Fibroblast of lung (primary cell): ENCODE measurements around the gene CENPF.

Experiments used
- EZH2 ChIP-seq: IDR thresholded peaks from 2 replicates; pipeline ENCODE4 v1.5.1; 2012; ENCODE audit warnings: low read length, control low read depth, mild to moderate bottlenecking; ENCODE audit errors: missing control alignments
- TF ChIP-seq, protein P1 (sequence below), 2 donors: IDR thresholded peaks in 1 of 2; conservative IDR thresholded peaks in 1 of 2; 1 replicate in 1 of 2; 2 replicates in 1 of 2; pipeline ENCODE4 v1.5.1; 2011 to 2012; ENCODE audit warnings: low read length in 2 of 2, control low read depth in 1 of 2, inconsistent platforms in 1 of 2, low read depth in 1 of 2, mild to moderate bottlenecking in 1 of 2

DNA sequence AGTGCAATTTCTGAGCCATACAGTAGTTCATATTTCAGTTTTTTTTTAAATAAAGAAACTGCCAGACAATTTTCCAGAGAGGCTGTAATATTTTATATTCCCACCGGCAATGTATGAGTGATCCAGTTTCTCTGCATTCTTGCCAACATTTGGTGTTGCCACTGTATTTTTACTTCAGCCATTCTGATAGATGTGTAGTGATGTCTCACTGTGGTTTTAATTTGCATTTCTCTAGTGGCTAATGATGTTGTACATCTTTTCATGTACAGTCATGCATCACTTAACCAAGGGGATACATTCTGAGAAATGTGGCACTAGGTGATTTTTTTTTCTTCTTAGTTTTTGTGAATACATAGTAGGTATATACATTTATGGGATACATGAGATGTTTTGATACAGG, 99.6 kb downstream of the CENPF start:
- TF ChIP-seq, protein P1, sequence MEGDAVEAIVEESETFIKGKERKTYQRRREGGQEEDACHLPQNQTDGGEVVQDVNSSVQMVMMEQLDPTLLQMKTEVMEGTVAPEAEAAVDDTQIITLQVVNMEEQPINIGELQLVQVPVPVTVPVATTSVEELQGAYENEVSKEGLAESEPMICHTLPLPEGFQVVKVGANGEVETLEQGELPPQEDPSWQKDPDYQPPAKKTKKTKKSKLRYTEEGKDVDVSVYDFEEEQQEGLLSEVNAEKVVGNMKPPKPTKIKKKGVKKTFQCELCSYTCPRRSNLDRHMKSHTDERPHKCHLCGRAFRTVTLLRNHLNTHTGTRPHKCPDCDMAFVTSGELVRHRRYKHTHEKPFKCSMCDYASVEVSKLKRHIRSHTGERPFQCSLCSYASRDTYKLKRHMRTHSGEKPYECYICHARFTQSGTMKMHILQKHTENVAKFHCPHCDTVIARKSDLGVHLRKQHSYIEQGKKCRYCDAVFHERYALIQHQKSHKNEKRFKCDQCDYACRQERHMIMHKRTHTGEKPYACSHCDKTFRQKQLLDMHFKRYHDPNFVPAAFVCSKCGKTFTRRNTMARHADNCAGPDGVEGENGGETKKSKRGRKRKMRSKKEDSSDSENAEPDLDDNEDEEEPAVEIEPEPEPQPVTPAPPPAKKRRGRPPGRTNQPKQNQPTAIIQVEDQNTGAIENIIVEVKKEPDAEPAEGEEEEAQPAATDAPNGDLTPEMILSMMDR (conservative IDR thresholded peaks at IDR 0.05 in 1 of 2, IDR thresholded peaks at IDR 0.05 in 1 of 2; ENCODE audit: low read depth in 1 of 2, low read length in 2 of 2): no peak
- TF ChIP-seq EZH2: no peak
